ENCODE measurements around the gene TRIOBP. TPM values are rescaled to one million over a fixed set of nuclear protein-coding genes. Genes with fewer than 3 reads are reported as not detected.

TRIOBP gene
- total RNA-seq, 1 donor from 2014 or later, result 40.6 TPM

DNA sequence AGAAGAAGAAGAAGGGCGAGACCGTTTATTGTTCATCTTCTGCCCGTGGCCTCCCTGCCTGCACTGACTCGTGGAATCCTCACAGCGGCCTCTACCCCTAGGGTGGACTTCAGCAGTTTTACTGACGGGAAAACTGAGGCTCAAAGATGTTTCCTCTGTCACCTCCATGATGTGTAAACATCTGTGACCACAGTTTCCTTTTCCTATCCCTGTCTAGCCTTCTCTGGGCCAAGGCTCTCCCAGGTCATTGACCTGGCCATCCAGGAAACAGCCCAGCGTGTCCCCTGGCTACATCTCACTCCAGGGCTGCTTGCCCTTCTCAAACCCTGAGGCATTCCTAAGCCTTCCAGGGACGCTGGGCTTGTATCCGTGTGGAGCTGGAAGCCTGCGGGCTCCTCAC is 61.8 kb downstream of the TRIOBP start:
- H3K36me3 ChIP-seq (ENCODE audit: insufficient read depth, low read length), result peaks cover 34% of the 10 kb centered on the region
- no peak overlapping the region for H3K9ac ChIP-seq (ENCODE audit: low read length)
- no peak for TF ChIP-seq EZH2 (IDR thresholded peaks at IDR 0.05; ENCODE audit: insufficient read depth, low read length)
- TF ChIP-seq, protein P1, sequence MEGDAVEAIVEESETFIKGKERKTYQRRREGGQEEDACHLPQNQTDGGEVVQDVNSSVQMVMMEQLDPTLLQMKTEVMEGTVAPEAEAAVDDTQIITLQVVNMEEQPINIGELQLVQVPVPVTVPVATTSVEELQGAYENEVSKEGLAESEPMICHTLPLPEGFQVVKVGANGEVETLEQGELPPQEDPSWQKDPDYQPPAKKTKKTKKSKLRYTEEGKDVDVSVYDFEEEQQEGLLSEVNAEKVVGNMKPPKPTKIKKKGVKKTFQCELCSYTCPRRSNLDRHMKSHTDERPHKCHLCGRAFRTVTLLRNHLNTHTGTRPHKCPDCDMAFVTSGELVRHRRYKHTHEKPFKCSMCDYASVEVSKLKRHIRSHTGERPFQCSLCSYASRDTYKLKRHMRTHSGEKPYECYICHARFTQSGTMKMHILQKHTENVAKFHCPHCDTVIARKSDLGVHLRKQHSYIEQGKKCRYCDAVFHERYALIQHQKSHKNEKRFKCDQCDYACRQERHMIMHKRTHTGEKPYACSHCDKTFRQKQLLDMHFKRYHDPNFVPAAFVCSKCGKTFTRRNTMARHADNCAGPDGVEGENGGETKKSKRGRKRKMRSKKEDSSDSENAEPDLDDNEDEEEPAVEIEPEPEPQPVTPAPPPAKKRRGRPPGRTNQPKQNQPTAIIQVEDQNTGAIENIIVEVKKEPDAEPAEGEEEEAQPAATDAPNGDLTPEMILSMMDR (IDR thresholded peaks at IDR 0.05; ENCODE audit: insufficient read depth, low read depth, low read length), result no peak
- Mint-ChIP-seq H3K4me1 (ENCODE audit: low read depth, unreplicated experiment) (no peaks in the 10 kb centered on the region), H3K27ac (ENCODE audit: unreplicated experiment) (no peak overlapping the region), H3K27me3 (ENCODE audit: low read depth, unreplicated experiment) (no peaks in the 10 kb centered on the region), H3K36me3 (ENCODE audit: low read depth, unreplicated experiment) (peaks cover 14% of the 10 kb centered on the region), H3K9me3 (ENCODE audit: unreplicated experiment) (no peaks in the 10 kb centered on the region), H3K4me3 (ENCODE audit: unreplicated experiment) (no peak overlapping the region)
- DNase-seq (ENCODE audit: low read depth) (no peak), FAIRE-seq (no peak)
- no peak overlapping the region for H3K27ac ChIP-seq (ENCODE audit: low read depth, low read length)
- H3K4me2 ChIP-seq (ENCODE audit: low read length), result no peak overlapping the region
- no peaks in the 10 kb centered on the region for H3K27me3 ChIP-seq (ENCODE audit: insufficient read depth, low read length)
- H3K9me3 ChIP-seq (ENCODE audit: insufficient read depth, low read depth, low read length), result no peaks in the 10 kb centered on the region
- H3K4me1 ChIP-seq (ENCODE audit: insufficient read depth, low read length), result peaks cover 2% of the 10 kb centered on the region
- no peak overlapping the region for H3K4me3 ChIP-seq (ENCODE audit: insufficient read depth, low read depth, low read length)
- H2AFZ ChIP-seq (ENCODE audit: low read depth, low read length), result no peak overlapping the region
- peaks cover 18% of the 10 kb centered on the region for H3K79me2 ChIP-seq (ENCODE audit: insufficient read depth, low read length)
- peaks cover 65% of the 10 kb centered on the region for H4K20me1 ChIP-seq (ENCODE audit: insufficient read depth, low read length)

GRCh38 chr22:37759281-37759680 is 62.4 kb downstream of the TRIOBP start:
- peaks cover 60% of the 10 kb centered on the region for H4K20me1 ChIP-seq (ENCODE audit: insufficient read depth, low read length)
- no peak overlapping the region for H3K27ac Mint-ChIP-seq (ENCODE audit: unreplicated experiment)
- peaks cover 17% of the 10 kb centered on the region for H3K79me2 ChIP-seq (ENCODE audit: insufficient read depth, low read length)
- H3K27ac ChIP-seq (ENCODE audit: low read depth, low read length), result no peak overlapping the region
- no peaks in the 10 kb centered on the region for H3K9me3 ChIP-seq (ENCODE audit: insufficient read depth, low read depth, low read length)
- no peak overlapping the region for H3K4me3 Mint-ChIP-seq (ENCODE audit: unreplicated experiment)
- no peak overlapping the region for H3K9ac ChIP-seq (ENCODE audit: low read length)
- no peaks in the 10 kb centered on the region for H3K9me3 Mint-ChIP-seq (ENCODE audit: unreplicated experiment)
- no peaks in the 10 kb centered on the region for H3K27me3 ChIP-seq (ENCODE audit: insufficient read depth, low read length)
- no peak overlapping the region for H3K4me3 ChIP-seq (ENCODE audit: insufficient read depth, low read depth, low read length)
- FAIRE-seq (no peak), DNase-seq (ENCODE audit: low read depth) (no peak)
- TF ChIP-seq, protein P1 (IDR thresholded peaks at IDR 0.05; ENCODE audit: insufficient read depth, low read depth, low read length), result no peak
- TF ChIP-seq EZH2 (IDR thresholded peaks at IDR 0.05; ENCODE audit: insufficient read depth, low read length), result no peak
- no peaks in the 10 kb centered on the region for H3K4me1 Mint-ChIP-seq (ENCODE audit: low read depth, unreplicated experiment)
- peaks cover 15% of the 10 kb centered on the region for H3K36me3 Mint-ChIP-seq (ENCODE audit: low read depth, unreplicated experiment)
- no peak overlapping the region for H3K4me2 ChIP-seq (ENCODE audit: low read length)
- H3K27me3 Mint-ChIP-seq (ENCODE audit: low read depth, unreplicated experiment), result no peaks in the 10 kb centered on the region
- H3K36me3 ChIP-seq (ENCODE audit: insufficient read depth, low read length), result peaks cover 39% of the 10 kb centered on the region
- no peaks in the 10 kb centered on the region for H3K4me1 ChIP-seq (ENCODE audit: insufficient read depth, low read length)
- no peak overlapping the region for H2AFZ ChIP-seq (ENCODE audit: low read depth, low read length)

- no peak for DNase-seq (ENCODE audit: low read depth)
- Mint-ChIP-seq H3K27ac (ENCODE audit: unreplicated experiment) (no peak overlapping the region), H3K27me3 (ENCODE audit: low read depth, unreplicated experiment) (no peaks in the 10 kb centered on the region), H3K9me3 (ENCODE audit: unreplicated experiment) (no peaks in the 10 kb centered on the region), H3K36me3 (ENCODE audit: low read depth, unreplicated experiment) (peaks cover 15% of the 10 kb centered on the region), H3K4me3 (ENCODE audit: unreplicated experiment) (no peak overlapping the region), H3K4me1 (ENCODE audit: low read depth, unreplicated experiment) (no peaks in the 10 kb centered on the region)
- TF ChIP-seq EZH2 (IDR thresholded peaks at IDR 0.05; ENCODE audit: insufficient read depth, low read length), result no peak
- TF ChIP-seq, protein P1 (IDR thresholded peaks at IDR 0.05; ENCODE audit: insufficient read depth, low read depth, low read length), result no peak
- Histone ChIP-seq H3K79me2 (ENCODE audit: insufficient read depth, low read length) (peaks cover 8% of the 10 kb centered on the region), H3K4me3 (ENCODE audit: insufficient read depth, low read depth, low read length) (no peak overlapping the region), H3K4me2 (ENCODE audit: low read length) (no peak overlapping the region), H3K9me3 (ENCODE audit: insufficient read depth, low read depth, low read length) (no peaks in the 10 kb centered on the region), H3K27ac (ENCODE audit: low read depth, low read length) (no peak overlapping the region), H2AFZ (ENCODE audit: low read depth, low read length) (no peak overlapping the region), H3K27me3 (ENCODE audit: insufficient read depth, low read length) (no peaks in the 10 kb centered on the region), H4K20me1 (ENCODE audit: insufficient read depth, low read length) (peaks cover 57% of the 10 kb centered on the region), H3K9ac (ENCODE audit: low read length) (no peak overlapping the region), H3K4me1 (ENCODE audit: insufficient read depth, low read length) (no peaks in the 10 kb centered on the region), H3K36me3 (ENCODE audit: insufficient read depth, low read length) (peaks cover 36% of the 10 kb centered on the region)
- FAIRE-seq, result no peak
These were observed 63.3 kb downstream of the TRIOBP start for GRCh38 chr22:37760152-37760551.

Measured in astrocyte (in vitro differentiated cells and primary cell).